ENCODE data around the gene REEP2.

The REEP2 gene

DNA sequence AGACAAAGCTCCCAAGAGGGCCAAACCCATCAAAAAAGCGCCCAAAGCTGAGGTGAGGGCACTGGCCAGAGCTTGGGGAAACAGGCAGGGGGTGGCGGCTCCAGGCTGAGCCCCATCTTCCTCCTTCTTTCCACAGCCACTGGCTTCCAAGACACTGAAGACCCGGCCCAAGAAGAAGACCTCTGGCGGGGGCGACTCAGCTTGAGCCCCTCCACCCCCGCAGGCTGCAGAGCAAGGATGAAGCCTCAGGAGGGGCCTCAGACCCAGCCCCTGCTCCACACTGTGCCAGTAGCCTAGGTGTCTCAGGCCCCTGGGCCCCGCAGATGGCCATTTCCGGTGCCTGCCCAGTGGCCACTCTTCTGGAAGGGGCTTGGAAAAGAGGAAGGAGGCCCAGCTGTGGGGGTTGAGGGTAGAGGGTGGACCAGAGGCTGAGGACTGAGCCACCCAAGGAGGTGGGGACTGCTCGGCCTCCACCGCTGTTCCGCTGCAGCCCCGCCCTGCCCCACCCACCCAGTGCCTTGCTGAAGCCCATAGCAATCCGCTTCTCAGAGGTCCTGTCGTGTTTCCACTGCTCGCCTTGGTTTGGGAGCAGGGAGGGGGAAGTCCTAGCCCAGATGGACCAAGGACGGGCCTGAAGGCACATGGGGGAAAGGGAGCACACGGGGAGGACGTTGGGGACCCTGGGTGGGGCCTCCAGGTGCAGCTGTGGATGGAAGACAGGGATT lies 6.9 kb downstream of the REEP2 start:
- H3K4me3 ChIP-seq (ENCODE audit: low read length), result no peak overlapping the region
- no peak for DNase-seq (ENCODE audit: low read depth, low spot score)

DNA sequence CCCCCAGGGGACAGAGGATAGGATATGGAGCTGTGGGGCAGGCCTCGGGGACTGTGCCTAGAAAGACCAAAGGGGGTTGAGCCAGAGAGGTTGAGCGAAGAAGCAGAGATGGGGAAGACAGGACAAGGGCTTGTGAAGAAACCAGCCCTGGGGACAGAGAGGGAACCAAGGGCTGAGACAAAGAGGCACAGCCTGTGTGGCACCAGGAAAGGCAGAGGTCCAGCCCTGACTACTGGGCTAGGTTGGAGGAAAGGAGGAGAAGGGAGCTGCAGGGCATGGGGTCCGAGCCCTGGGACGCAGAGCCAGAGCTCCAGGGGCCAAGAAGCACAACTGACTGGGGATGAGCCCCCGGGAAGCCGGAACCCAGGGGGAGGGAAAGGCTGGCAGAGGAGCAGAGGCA lies 9.2 kb downstream of the REEP2 start:
- DNase-seq (ENCODE audit: low read depth, low spot score), result no peak
- H3K4me3 ChIP-seq (ENCODE audit: low read length), result no peak overlapping the region

DNA sequence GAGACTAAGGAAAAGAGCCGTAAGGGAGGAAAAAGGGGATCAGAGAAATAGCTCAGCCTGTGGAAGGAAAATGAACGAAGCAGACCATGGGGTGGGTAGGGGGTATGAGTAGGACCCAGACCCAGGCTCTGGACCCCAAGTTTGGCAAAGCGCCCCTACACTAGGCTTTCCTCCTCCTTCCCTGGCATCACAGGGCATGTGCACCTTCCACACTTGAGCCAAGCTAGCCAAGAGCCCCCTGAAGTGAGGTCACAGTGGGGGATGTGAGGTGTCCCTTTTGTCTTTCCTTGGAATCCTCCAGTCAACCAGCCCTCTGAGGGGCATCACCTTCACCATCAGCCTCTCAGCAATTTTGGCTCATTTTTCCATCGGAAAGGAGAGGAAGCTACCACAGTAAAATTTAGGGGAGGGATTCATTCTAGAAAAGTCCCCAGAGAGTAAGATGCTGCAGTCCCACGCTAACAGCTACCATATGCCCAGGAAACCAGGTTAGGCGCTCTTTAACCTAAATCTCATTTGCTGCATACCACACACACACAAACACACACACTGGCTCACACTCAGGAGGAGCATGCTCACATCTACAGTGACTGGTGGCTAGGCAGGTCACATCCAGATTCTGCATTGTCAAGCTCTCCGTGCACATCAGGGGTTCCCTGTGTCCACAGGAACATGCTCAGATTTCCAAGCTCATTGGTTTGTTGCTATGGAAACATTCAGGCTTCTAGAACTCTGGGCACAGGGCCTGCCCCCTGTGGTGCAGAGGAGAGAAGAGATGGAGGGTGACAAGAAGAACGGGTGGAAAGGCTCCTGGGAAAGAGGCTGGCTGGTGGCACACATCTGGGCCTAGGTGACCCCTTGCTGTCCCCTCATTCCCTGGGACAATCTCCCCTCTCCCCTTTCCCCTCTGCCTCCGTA lies 9.9 kb downstream of the REEP2 start:
- DNase-seq (ENCODE audit: low read depth, low spot score), result no peak

DNA sequence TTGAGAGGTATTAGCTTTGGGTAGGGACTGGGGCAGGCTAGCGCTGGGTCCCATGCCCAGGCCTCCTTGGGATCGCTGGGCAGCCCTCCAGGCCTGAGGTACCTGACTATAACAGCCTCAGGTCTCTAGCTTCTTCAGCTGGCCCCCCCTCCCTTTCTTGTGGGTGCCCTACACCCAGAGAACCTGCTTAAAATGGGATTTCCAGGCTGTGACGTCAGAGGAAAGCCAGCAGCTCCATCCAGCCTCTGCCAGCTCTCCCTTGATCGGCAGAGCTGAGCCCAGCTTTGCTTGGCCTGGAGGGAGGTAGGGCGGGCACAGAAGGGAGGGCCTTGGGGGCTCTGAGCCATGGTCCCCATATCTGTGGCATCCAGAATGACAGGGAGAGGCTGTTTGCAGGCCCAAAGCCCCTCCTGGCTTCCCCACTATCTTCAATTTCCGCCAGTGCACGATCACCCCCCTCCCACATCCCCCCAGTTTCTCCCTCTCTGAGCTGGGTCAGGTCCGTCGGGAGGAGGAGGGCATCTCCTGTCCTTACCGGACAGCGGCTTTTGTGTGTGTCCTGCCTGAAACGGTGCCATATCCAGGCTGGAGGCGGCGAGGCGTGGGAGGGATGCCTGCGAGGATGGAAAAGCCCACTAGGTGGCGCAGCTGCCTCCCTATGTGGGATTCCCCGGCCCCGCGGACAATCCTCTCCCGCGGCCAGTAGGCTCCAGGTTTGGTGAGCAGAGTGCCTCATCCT lies 10.8 kb downstream of the REEP2 start:
- peak overlapping the region; percentile 24 for H3K4me3 ChIP-seq (ENCODE audit: low read length)
- DNase-seq (ENCODE audit: low read depth, low spot score), result no peak

More for the DNA sequence above, 9.9 kb downstream of the REEP2 start:
- H3K4me3 ChIP-seq (ENCODE audit: low read length), result no peak overlapping the region

DNA sequence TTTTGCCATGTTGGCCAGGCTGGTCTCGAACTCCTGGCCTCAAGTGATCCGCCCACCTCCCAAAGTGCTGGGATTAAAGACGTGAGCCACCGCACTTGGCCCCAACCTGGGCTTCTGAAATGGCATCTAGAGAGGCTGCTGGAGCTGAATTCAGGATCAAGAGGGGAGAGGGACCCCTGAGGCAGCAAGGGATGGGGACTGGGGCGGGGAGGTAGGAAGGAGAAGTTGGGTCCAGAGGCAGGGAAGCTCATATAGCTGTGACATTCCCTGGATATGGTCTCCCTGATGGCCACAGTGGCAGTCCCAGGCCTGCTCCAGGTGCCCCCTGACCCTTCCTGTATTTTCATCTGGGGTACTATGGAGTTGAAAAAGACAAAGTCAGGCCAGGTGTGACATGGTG lies 12.1 kb downstream of the REEP2 start:
- DNase-seq (ENCODE audit: low read depth, low spot score), result no peak
- H3K4me3 ChIP-seq (ENCODE audit: low read length), result no peak overlapping the region

DNA sequence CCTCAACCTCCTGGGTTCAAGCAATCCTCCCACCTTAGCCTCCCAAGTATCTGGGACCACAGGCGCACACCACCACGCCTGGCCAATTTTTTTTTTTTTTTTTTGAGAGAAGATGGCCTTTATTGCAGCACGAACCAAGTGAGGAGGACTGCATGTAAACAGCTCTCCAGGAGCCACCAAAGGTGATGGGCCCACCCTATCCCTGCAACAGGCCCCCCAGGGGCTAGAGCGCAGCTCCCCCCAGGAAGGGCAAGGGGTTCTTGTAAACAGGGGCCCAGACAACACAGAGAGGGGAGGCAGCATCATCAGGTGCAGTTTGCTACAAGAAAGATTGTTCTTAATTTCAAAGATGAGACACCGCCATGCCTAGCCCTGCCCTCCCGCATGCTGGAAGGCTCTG lies 13.9 kb downstream of the REEP2 start:
- no peak for DNase-seq (ENCODE audit: low read depth, low spot score)
- H3K4me3 ChIP-seq (ENCODE audit: low read length), result no peak overlapping the region

DNA sequence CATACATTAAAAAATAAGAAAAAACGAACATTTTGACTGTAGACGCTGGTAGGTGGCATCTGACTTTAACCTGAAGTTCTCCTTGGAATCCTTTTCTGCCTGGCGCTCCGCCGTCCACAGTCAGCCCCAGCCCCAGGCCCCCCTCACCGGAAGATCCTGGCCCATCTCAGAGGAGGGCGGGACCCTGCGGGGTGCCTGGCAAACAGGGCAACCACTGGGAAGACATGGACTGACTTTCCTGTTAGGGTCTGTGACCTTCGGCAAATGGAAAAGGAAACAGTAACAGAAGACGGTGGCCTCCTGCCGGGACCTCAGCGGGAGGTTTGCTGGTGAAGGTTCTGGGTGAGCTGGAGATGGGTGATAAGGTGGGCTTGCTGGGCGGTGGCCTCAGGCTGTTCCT lies 14.7 kb downstream of the REEP2 start:
- no peak for DNase-seq (ENCODE audit: low read depth, low spot score)
- no peak overlapping the region for H3K4me3 ChIP-seq (ENCODE audit: low read length)

DNA sequence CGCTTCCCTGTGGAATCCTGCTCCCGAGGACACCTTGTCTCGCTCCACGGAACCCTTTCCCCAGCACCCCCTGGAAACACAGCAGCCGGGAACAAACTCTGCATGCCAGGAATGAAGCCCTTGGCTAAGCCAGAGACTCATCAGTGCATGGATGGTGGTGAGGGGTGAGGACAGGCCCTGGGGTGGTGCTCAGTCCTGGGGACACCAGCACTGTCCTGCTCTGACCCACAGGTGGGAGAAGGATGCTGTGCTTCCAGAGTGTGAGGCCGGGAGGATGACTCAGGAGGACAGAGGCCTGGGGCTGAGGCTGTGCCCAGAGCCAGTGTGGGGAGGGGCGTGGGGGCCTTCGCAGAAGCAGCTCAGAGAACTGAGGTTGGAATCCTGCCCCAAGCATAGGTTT lies 15.3 kb downstream of the REEP2 start:
- no peak overlapping the region for H3K4me3 ChIP-seq (ENCODE audit: low read length)
- no peak for DNase-seq (ENCODE audit: low read depth, low spot score)

DNA sequence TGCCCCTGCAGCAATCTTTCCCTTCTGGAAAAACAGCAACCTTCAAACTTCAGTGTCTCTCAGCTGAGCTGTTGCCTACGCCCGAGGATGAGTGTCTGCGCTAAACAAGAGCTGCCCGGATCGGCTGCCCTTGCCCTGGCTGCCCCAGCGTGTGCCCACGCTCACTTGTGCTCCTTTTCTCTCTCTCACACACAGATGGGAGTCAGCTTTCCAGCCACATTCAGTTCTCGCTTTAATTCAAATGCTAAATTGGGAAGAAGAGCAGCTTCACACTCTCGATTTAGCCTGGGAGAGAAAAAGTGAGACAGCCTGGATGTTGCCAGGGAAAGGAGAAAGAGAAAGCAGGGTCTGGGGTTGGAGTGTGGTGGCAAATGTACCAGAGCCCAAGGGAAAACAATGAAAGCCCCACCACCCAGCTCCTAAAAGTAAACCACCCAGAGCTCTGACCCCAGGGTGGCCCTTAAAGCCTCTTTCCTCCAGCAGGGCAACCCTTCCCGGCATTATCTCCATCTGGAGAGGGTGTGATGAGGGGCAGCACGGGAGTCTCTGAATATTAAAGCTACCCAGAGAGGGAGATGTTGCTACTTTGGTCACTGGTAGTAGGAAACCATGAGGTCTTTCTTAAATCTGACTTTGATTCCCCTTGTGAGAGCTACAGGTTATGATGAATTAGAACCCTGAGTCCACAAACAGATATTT lies 16.5 kb downstream of the REEP2 start:
- no peak for DNase-seq (ENCODE audit: low read depth, low spot score)
- no peak overlapping the region for H3K4me3 ChIP-seq (ENCODE audit: low read length)

DNA sequence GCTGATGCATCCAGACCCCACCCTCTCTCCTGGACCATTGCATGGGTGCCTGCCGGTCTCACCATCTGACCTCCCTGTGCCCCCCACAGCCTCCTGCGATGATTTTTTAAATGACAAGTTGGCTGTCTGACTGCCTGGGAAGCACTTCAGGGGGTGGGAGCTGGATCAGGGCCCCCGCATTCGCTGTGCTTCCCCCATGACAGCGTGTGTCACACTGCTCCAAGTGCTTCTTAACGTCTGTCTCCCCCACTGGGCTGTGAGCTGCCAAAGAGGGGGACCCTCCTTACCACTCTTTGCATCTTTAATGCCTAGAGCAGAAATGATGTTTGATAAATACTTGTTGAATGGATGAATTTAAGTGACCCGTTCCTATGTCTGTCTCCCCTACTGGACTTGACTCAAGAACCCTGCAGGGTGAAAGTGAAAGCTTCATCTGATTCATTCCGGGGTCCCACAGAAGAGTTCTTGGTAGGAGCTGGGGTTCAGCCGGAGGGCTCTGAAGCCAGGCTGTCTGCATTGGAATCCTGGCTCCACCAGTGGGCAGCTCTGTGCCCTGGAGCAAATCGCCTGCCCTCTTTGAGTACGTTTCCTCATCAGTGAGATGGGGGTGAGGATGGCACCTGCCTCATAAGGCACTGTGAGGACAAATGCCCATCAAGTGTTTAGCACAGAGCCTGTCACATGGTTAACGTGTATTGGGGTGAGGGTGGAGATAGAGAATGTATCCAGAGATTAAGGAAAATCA lies 18.8 kb downstream of the REEP2 start:
- DNase-seq (ENCODE audit: low read depth, low spot score), result no peak
- no peak overlapping the region for H3K4me3 ChIP-seq (ENCODE audit: low read length)

DNA sequence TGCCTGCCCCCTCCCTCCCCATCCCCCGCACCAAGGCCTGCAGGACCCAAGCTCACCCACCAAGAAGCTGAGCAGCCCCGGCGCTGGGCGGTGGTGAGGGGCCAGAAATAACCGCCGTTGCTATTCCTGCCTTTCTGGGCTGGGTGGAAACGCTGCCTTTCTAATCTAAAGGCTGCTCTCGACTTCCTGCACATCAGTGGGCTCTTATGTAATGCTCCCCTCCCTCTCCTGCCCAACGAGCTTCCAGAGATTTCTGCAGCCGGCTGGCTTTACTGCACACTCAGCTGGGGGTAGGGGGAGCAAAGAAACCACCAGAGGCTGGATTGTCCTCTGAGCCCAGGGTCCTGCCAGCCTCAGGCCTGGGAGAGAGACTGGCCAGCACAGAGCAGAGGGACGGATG lies 19.5 kb downstream of the REEP2 start:
- no peak for DNase-seq (ENCODE audit: low read depth, low spot score)
- no peak overlapping the region for H3K4me3 ChIP-seq (ENCODE audit: low read length)

DNA sequence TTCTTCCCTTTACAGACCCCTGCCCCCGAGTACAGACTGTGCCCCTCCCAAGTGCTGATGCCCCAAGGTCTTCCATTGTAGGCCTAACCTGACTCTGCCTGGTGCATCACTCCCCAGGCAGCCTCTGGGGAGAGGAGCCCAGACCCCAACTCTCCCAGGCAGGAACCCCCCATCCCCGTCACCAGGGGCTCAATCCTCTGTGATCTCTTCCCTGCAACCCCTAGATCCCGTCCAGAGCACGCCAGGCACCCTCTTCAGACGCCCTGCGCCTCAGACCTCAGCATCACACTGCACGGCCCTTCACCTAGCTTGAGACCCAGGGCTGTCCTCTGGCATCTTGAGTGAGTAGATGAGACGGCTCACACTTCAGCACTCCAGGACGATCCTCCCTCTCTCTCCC lies 20.0 kb downstream of the REEP2 start:
- no peak for DNase-seq (ENCODE audit: low read depth, low spot score)
- no peak overlapping the region for H3K4me3 ChIP-seq (ENCODE audit: low read length)

DNA sequence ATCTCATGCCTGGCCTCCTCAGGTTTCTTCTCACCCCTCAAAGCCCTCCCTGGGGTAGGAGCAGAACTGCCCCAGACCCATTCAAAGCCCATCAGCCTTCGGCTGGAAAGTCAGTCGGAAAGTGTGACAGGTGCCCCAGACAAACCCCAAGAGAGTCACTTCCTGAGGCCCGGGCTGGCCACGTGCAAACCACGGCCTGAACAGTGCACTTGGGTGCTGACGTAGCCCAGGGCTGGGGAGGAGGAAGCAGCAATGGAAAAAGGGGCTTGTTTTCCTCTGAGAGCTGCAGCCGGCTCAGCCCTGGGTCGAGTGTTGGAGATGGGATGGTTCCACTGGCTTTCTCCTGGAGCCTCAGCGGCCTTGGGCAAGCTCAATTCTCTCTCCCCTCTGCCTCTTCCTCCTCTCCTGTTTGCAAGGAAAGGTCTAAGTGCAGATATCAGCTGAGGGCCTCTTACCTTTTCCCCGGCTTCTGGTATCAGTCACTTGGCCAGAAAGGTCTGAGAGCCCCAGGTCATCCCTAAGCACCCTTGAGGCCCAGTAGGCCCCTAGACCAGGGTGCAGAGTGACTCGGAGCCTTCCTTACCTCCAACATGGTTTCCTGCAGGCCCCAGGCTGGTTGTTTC lies 20.6 kb downstream of the REEP2 start:
- no peak for DNase-seq (ENCODE audit: low read depth, low spot score)
- no peak overlapping the region for H3K4me3 ChIP-seq (ENCODE audit: low read length)

DNA sequence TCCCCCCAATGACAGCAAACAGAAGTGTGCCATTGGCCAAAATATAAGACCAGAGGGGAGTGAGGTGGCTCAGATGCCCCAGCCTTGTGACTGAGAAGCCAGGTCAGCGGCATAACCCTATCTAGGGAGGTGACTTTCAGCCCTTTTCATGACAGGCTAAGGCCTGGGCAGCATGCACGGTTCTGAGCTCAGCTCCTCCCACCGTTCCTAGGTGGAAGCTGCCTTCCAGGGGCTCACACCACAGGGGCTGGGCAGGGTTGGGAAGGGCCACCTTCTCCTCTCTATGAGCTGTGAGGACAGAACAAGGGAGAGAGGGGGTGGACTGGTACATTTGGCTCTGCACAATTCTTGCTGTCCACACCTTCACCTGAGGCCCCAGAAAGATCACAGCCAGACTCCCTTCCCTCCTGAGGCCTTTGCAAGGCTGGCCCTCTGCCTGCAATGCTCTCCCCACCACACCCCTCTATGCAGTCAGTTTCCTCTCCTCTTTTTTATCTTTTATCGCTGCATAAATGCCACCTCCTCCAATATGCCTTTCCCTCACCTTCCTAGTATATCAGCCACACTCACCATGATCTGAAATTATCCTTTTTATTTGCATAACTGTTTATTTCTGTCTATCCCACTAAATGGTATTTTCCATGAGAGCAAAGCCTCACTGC lies 21.3 kb downstream of the REEP2 start:
- no peak for DNase-seq (ENCODE audit: low read depth, low spot score)
- no peak overlapping the region for H3K4me3 ChIP-seq (ENCODE audit: low read length)

DNA sequence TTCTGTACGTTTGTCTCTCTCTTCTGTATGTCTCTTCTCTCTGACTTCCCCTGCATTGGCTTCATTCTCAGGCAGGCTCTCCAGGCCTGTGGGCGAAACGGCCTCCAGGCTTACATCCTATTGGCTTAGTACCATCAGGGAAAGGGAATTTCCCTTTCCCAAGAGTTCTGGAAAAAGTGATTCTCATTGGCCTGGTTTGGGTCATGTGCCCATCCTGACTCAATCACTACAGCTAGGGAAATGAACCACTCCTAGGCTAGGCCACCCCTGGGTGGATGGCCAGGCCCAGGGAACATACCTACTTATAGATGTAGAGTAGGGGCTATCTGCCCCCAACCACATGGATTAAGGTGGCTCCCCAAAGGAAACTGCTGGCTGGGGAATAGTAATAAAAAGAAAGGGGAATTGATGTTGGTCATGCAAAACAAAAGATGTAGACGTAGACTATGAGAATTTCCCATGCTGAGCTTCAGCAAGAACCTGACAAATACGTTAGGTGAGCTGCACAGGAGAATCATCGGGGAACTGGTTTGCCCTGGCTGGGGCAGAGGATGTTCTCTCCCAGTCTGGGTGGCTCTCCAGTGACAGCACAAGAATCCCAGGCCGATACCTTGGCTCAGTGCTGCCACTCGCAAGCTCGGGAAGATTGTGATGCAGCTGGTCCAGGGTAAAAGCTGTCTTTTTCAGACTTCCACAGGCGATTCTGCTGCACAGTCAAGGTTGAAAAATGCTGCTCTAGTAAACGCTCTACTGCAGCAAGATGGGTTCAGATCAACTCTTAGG lies 22.7 kb downstream of the REEP2 start:
- no peak for DNase-seq (ENCODE audit: low read depth, low spot score)
- no peak overlapping the region for H3K4me3 ChIP-seq (ENCODE audit: low read length)

DNA sequence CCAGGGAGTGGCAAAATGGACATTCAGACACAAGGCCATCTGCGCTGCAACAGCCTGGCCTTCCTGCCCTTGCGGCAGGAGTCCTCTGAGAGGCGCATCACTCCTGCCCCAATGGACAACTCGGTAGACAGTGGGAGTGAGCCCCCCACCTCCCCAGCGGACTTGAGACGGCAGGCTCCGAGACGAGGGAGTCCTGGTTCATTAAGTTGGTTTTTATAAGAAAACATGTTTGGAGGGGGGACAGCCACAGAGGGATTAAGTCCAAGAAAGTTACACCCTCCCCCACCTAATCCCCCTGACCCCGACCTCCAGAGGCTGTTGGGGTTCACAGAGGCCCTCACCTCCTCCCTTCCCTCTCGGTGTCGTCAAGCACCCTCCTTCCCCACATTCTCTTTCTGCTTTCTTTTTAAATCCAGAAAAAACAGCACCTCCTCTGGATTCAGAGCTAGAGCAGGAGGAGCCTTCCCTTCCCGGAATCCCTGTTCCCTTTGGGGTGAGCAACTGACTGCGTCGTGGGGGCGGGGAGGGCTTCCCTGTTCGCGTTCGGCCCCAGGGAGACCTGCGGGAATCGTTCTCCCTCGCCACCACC lies 24.7 kb downstream of the REEP2 start:
- DNase-seq (ENCODE audit: low read depth, low spot score), result no peak

DNA sequence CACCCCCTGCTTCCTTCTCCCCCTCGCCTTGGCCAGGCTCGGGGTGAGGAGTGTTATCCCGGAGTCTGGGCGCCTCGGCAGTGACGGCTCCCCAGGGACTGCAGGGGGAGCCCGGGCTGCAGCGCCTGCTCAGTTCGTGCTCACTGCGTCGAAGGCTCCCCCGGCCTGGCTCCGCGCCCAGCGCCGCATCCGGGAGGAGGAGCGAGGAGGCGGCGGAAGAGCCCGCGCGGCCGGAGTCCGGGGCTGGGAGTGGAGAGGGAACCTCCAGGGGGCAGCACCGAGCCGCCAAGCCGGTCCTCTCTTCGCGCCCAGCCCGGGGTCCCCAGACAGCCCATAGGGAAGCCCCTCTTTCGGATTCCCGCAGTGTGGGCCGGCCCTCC lies 25.1 kb downstream of the REEP2 start:
- H3K4me3 ChIP-seq (ENCODE audit: low read length), result peak overlapping the region; percentile 78

More for the DNA sequence above, 24.7 kb downstream of the REEP2 start:
- peak overlapping the region; percentile 78 for H3K4me3 ChIP-seq (ENCODE audit: low read length)

More for the DNA sequence above, 25.1 kb downstream of the REEP2 start:
- peak; percentile 89 for DNase-seq (ENCODE audit: low read depth, low spot score)

Measured in Jurkat, Clone E6-1 (cell line).